Bronchial epithelial cell (primary cell): ENCODE measurements around the gene ADRA2C. TPM values are rescaled to one million over a fixed set of nuclear protein-coding genes. Genes with fewer than 3 reads are reported as not detected.

Source experiments
- DNase-seq: peaks from one replicate; pipeline ENCODE4 v3.0.0-alpha.2; 2010; ENCODE audit warnings: low read depth
- FAIRE-seq: peaks from 2 replicates; lab custom pipeline; 2011; peaks lifted over from hg19 to GRCh38; lab: Jason Lieb, UNC
- H3K27me3 ChIP-seq: 2 replicates; pipeline ENCODE4 v1.5.1; 2011; ENCODE audit warnings: low read length; ENCODE audit not compliant: control insufficient read depth, insufficient read depth
- H3K36me3 ChIP-seq: 2 replicates; pipeline ENCODE4 v1.5.1; 2011; ENCODE audit warnings: low read length; ENCODE audit not compliant: control insufficient read depth, insufficient read depth
- H3K4me3 ChIP-seq: 2 replicates; pipeline ENCODE4 v1.5.1; 2011; ENCODE audit warnings: mild to moderate bottlenecking, low read depth, low read length, control low read depth
- total RNA-seq: library from RNA; depleted of rRNA; stranded (reverse); fragments of >200 nt; gene quantifications from 2 replicates; pipeline ENCODE4 v1.2.1, GENCODE V29; 2014
- TF ChIP-seq, protein P1 (sequence below): IDR thresholded peaks from 2 replicates; pipeline ENCODE4 v1.5.1; 2011; ENCODE audit warnings: mild to moderate bottlenecking, moderate library complexity, low read length, control low read depth, inconsistent platforms; ENCODE audit not compliant: insufficient read depth, severe bottlenecking

Gene ADRA2C
- total RNA-seq, 1 donor from 2014 or later: under 0.01 TPM

DNA sequence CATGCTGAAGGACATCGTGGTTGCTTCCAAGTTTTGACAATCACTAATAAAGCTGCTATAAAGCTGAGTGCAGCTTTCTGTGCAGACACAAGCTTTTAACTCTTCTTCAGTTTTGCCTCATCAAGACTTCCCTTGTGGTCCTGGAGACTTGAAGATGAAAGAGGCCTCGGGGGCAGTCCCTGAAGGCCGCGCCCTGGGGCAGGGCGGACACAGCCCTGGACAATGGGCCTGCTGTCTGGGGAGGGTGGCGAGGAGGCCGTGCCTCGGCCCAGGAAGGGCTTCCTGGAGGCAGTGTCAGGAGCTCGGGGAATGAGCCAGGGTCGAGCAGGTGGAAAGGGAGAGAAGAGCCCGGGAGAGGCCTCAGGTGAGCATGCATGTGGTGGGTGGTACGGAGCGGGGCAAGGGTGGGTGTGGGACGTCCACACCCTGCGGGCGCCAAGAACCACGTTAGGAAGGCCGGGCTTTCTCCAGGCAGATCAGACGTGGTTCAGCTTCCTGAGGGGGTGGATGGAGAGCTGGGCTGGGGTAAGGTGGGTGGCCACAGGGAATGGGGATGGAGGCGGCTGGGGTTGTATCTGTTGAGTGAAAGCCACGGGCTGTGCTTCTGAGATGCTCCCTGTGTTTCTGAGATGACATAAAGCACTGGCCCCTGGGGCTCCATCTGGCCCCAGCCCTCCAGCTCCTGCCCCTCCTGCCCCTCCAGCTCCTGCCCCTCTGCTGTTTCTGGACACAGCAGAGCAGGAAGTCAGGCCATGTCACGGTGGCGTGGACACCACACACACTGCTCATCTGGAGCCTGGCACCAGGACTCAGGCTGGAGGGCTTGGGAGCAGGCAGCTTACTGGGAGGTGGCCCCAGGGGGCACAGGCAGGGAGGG, 21.5 kb downstream of the ADRA2C start:
- Histone ChIP-seq H3K36me3 (no peaks in the 10 kb centered on the region), H3K4me3 (no peak overlapping the region), H3K27me3 (no peaks in the 10 kb centered on the region)
- FAIRE-seq: no peak
- TF ChIP-seq, protein P1, sequence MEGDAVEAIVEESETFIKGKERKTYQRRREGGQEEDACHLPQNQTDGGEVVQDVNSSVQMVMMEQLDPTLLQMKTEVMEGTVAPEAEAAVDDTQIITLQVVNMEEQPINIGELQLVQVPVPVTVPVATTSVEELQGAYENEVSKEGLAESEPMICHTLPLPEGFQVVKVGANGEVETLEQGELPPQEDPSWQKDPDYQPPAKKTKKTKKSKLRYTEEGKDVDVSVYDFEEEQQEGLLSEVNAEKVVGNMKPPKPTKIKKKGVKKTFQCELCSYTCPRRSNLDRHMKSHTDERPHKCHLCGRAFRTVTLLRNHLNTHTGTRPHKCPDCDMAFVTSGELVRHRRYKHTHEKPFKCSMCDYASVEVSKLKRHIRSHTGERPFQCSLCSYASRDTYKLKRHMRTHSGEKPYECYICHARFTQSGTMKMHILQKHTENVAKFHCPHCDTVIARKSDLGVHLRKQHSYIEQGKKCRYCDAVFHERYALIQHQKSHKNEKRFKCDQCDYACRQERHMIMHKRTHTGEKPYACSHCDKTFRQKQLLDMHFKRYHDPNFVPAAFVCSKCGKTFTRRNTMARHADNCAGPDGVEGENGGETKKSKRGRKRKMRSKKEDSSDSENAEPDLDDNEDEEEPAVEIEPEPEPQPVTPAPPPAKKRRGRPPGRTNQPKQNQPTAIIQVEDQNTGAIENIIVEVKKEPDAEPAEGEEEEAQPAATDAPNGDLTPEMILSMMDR: no peak
- no peak for DNase-seq

DNA sequence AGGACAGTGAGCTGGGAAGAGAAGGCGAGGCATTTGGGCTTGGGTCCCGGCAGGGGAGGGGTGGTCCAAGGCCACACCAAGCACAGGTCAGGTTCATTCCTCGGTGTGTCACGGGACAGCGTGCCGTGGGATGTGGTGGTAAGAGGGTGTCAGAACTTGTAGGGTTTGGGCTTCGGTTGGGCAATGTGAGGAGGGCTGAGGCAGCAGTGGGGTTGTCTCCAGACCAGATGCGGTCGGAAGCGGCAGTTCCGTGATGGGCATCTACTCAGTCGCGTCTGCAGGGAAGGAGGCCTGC, 22.1 kb downstream of the ADRA2C start:
- H3K36me3 ChIP-seq: no peaks in the 10 kb centered on the region
- DNase-seq (no peak), FAIRE-seq (no peak)
- no peaks in the 10 kb centered on the region for H3K27me3 ChIP-seq
- TF ChIP-seq, protein P1: no peak
- no peak overlapping the region for H3K4me3 ChIP-seq

DNA sequence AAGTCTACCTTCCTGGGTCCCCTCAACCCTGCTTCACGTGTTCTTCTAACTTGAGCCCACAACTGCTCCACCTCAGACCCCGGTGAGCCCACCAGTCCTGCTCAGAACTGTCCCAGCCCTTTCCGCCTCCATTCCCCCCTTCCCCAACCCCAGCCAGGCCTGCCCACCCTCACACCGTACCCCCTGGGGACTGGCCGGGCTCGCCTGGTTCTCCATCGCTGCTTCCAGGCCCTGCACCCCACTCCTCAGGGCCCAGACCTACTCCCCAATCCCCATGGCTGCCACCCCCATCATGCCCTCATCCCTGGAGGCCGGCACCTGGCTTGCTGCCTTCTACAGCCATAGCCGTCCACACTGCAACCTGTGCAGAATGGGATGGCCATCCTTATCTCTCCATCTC, 23.4 kb downstream of the ADRA2C start:
- TF ChIP-seq, protein P1: no peak
- Histone ChIP-seq H3K36me3 (no peaks in the 10 kb centered on the region), H3K4me3 (no peak overlapping the region), H3K27me3 (no peaks in the 10 kb centered on the region)
- FAIRE-seq: no peak
- no peak for DNase-seq

DNA sequence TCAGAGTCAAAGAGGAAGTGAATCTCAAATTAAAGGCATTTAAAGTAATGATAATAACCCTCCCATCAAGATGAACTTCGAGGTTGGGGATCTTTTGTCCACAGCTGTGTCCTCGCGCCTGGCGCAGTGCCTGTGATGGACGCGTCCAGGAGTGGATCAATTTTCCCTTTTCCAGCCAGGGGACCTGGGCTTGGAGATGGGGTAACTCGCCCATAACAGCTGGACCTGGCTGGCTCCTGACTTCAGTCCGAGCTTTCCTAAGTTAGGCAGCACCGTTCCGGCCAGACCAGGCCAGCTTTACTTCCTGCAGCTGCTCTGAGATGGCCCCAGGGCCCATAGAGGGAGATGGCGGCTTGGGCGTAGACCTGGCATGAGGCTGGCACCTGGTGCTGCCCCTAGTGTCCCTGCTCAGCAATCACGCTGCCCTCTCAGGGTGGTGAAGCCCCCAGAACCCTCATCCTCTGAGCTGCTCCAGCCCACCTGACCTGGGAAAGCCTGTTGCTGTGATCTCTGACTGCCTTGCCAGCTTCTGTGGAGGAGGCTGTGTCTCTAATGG, 23.9 kb downstream of the ADRA2C start:
- TF ChIP-seq, protein P1: no peak
- H3K4me3 ChIP-seq: no peak overlapping the region
- FAIRE-seq (no peak), DNase-seq (no peak)
- H3K36me3 ChIP-seq: no peaks in the 10 kb centered on the region
- H3K27me3 ChIP-seq: no peaks in the 10 kb centered on the region

DNA sequence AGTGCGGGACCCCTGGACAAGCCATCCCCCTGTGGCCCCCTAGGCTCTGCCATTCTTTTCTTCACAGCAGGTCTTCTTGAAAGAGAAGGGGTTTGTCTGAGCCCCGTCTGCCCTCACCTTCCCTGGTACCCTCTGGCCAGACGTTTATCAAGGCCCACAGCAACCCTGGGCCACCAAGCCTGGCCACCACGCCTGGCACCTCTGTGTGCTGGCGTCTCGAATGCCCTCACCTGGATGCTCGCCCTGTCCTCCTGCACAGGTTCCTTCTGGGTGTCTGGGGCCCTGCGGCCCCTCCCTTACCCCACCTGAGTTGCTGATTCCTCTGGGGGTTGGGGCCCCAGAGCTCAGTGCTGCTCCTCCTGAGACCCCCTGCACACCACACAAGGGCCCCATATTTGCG, 25.1 kb downstream of the ADRA2C start:
- FAIRE-seq (no peak), DNase-seq (no peak)
- TF ChIP-seq, protein P1: no peak
- H3K36me3 ChIP-seq: no peaks in the 10 kb centered on the region
- no peak overlapping the region for H3K4me3 ChIP-seq
- no peaks in the 10 kb centered on the region for H3K27me3 ChIP-seq
